Liver (tissue), 9 donors: ENCODE data around the gene RAB13. TPM values are rescaled to one million over a fixed set of nuclear protein-coding genes. Genes with fewer than 3 reads are reported as not detected.

Experiments
- DNase-seq: peaks from one replicate; pipeline ENCODE4 v3.0.0-alpha.2; 2017; ENCODE audit warnings: low spot score
- H3K27ac ChIP-seq, 2 donors: one replicate each; pipeline ENCODE4 v1.7.0; 2013; ENCODE audit warnings: inconsistent platforms in 2 of 2, low read length in 2 of 2, control low read depth in 1 of 2, low read depth in 1 of 2, mild to moderate bottlenecking in 1 of 2
- H3K27me3 ChIP-seq, 4 donors: one replicate each; pipeline versions ENCODE4 v1.6.1 to v1.7.0; 2013; ENCODE audit warnings: low read length in 3 of 4, inconsistent platforms in 1 of 4, mild to moderate bottlenecking in 1 of 4, moderate library complexity in 1 of 4; ENCODE audit not compliant: control insufficient read depth in 4 of 4, insufficient read depth in 4 of 4
- H3K36me3 ChIP-seq, 4 donors: one replicate each; pipeline versions ENCODE4 v1.6.1 to v1.7.0; 2013; ENCODE audit warnings: low read length in 3 of 4, mild to moderate bottlenecking in 3 of 4, low read depth in 1 of 4, moderate library complexity in 1 of 4; ENCODE audit not compliant: control insufficient read depth in 4 of 4, insufficient read depth in 3 of 4
- H3K4me1 ChIP-seq, 4 donors: one replicate each; pipeline versions ENCODE4 v1.6.1 to v1.7.0; 2013; ENCODE audit warnings: low read length in 3 of 4, mild to moderate bottlenecking in 3 of 4, moderate library complexity in 1 of 4; ENCODE audit not compliant: control insufficient read depth in 4 of 4, insufficient read depth in 4 of 4
- H3K4me3 ChIP-seq, 3 donors: one replicate each; pipeline versions ENCODE4 v1.6.1 to v1.7.0; 2013; ENCODE audit warnings: low read length in 3 of 3, control low read depth in 1 of 3, low read depth in 1 of 3, mild to moderate bottlenecking in 1 of 3
- H3K9ac ChIP-seq, 2 donors: one replicate each; pipeline ENCODE4 v1.7.0; 2013; ENCODE audit warnings: low read length in 2 of 2, mild to moderate bottlenecking in 2 of 2, moderate library complexity in 2 of 2, control low read depth in 1 of 2, low read depth in 1 of 2
- H3K9me3 ChIP-seq, 4 donors: one replicate each; pipeline versions ENCODE4 v1.6.1 to v1.7.0; 2013; ENCODE audit warnings: low read length in 3 of 4; ENCODE audit not compliant: control insufficient read depth in 4 of 4
- ATF3 ChIP-seq: IDR thresholded peaks from 2 replicates; pipeline ENCODE4 v1.6.1; 2016; ENCODE audit warnings: antibody characterized with exemption
- CTCF ChIP-seq: fragments of 150-350 bp; IDR thresholded peaks from 2 replicates; pipeline ENCODE4 v1.5.1; 2017; ENCODE audit warnings: improper control_type of control experiment, low read depth, low read length; ENCODE audit not compliant: missing input control
- EGR1 ChIP-seq, 2 donors: IDR thresholded peaks; 2 replicates each; pipeline ENCODE4 v1.6.1; 2016 to 2018; ENCODE audit warnings: antibody characterized with exemption in 2 of 2, low read depth in 2 of 2
- FOXA1 ChIP-seq: IDR thresholded peaks from 2 replicates; pipeline ENCODE4 v1.6.1; 2016; ENCODE audit warnings: antibody characterized with exemption
- FOXA2 ChIP-seq: IDR thresholded peaks from 2 replicates; pipeline ENCODE4 v1.6.1; 2016; ENCODE audit warnings: antibody characterized with exemption
- GABPA ChIP-seq, 2 donors: IDR thresholded peaks in 1 of 2; conservative IDR thresholded peaks in 1 of 2; 2 replicates each; pipeline ENCODE4 v1.6.1; 2016; ENCODE audit warnings: antibody characterized with exemption in 2 of 2, mild to moderate bottlenecking in 1 of 2, moderate library complexity in 1 of 2
- HNF4A ChIP-seq, 2 donors: conservative IDR thresholded peaks; 2 replicates each; pipeline ENCODE4 v1.6.1; 2016; ENCODE audit warnings: antibody characterized with exemption in 2 of 2, mild to moderate bottlenecking in 2 of 2
- HNF4G ChIP-seq: IDR thresholded peaks from 2 replicates; pipeline ENCODE4 v1.6.1; 2016; ENCODE audit warnings: antibody characterized with exemption
- JUND ChIP-seq, 2 donors: IDR thresholded peaks; 2 replicates each; pipeline ENCODE4 v1.6.1; 2016; ENCODE audit warnings: antibody characterized with exemption in 2 of 2
- MAX ChIP-seq: IDR thresholded peaks from 2 replicates; pipeline ENCODE4 v1.6.1; 2016; ENCODE audit warnings: antibody characterized with exemption
- NR2F2 ChIP-seq: IDR thresholded peaks from 2 replicates; pipeline ENCODE4 v1.6.1; 2016; ENCODE audit warnings: antibody characterized with exemption
- RAD21 ChIP-seq, 2 donors: IDR thresholded peaks; 2 replicates each; pipeline ENCODE4 v1.6.1; 2016; ENCODE audit warnings: antibody characterized with exemption in 2 of 2, mild to moderate bottlenecking in 2 of 2
- REST ChIP-seq: IDR thresholded peaks from 2 replicates; pipeline ENCODE4 v1.6.1; 2016; ENCODE audit warnings: antibody characterized with exemption, mild to moderate bottlenecking
- RXRA ChIP-seq, 2 donors: IDR thresholded peaks; 2 replicates each; pipeline ENCODE4 v1.6.1; 2017 to 2018; ENCODE audit warnings: antibody characterized with exemption in 2 of 2, mild to moderate bottlenecking in 1 of 2
- SP1 ChIP-seq: IDR thresholded peaks from 2 replicates; pipeline ENCODE4 v1.6.1; 2018; ENCODE audit warnings: antibody characterized with exemption, mild to moderate bottlenecking
- TAF1 ChIP-seq: conservative IDR thresholded peaks from 2 replicates; pipeline ENCODE4 v1.6.1; 2016; ENCODE audit warnings: antibody characterized with exemption, mild to moderate bottlenecking
- YY1 ChIP-seq: IDR thresholded peaks from 2 replicates; pipeline ENCODE4 v1.6.1; 2016; ENCODE audit warnings: antibody characterized with exemption, mild to moderate bottlenecking
- WGBS: extraction: QIAGEN DNeasy Blood & Tissue Kit; methylation state at CpG from one replicate; pipeline ENCODE4 v1.1.7; 2013; 5-methylcytosine and 5-hydroxymethylcytosine counted together
- polyA plus RNA-seq, 2 donors: library from polyadenylated mRNA; stranded (reverse) in 1 of 2; unstranded in 1 of 2; fragments of 200-250 nt in 1 of 2; fragments of >200 nt in 1 of 2; fragmentation: Nextera tagmentation in 1 of 2; extraction: Ambion mirVana in 1 of 2; gene quantifications; one replicate each; pipeline versions ENCODE4 v1.2.1 to v1.2.3, GENCODE V29; 2013 to 2015
- total RNA-seq, 2 donors: library from RNA; depleted of rRNA; stranded (reverse); fragments of >200 nt; gene quantifications; one replicate each; pipeline ENCODE4 v1.2.3, GENCODE V29; 2014
- donor health status: healthy.
- donor health status: healthy.
- donor health status: healthy.
- donor health status: healthy.
- donor health status: healthy.

Gene RAB13
- total and polyA plus RNA-seq, 4 donors = 18.0 to 72.9 (median 32.5) TPM

GRCh38 chr1:153934746-153935145, 51.4 kb downstream of the RAB13 start:
- Histone ChIP-seq H3K36me3 (peaks cover 11 to 82% (median 51%) of the 10 kb centered on the region in 4 donors), H3K4me1 (no peaks in the 10 kb centered on the region), H3K9ac (no peak overlapping the region), H3K9me3 (no peaks in the 10 kb centered on the region), H3K27me3 (no peaks in the 10 kb centered on the region), H3K27ac (no peak overlapping the region), H3K4me3 (no peak overlapping the region)
- 98% methylated on average over 9 of the region's 9 CpGs for WGBS
- TF ChIP-seq SP1 (no peak), EGR1 (IDR thresholded peaks at IDR 0.05; ENCODE audit: low read depth in 2 of 2) (no peak), NR2F2 (no peak), FOXA1 (no peak)
- DNase-seq = no peak

- Histone ChIP-seq H3K27ac (no peak overlapping the region), H3K4me3 (no peak overlapping the region), H3K9me3 (no peaks in the 10 kb centered on the region), H3K4me1 (no peaks in the 10 kb centered on the region), H3K27me3 (no peaks in the 10 kb centered on the region), H3K36me3 (peaks cover 11 to 79% (median 49%) of the 10 kb centered on the region in 4 donors), H3K9ac (no peak overlapping the region)
- TF ChIP-seq REST = no peak
- TF ChIP-seq HNF4G = no peak
- TF ChIP-seq FOXA1 = no peak
- no peak for TF ChIP-seq SP1
- TF ChIP-seq EGR1 (IDR thresholded peaks at IDR 0.05; ENCODE audit: low read depth in 2 of 2) = no peak
- no peak for TF ChIP-seq RAD21 (IDR thresholded peaks at IDR 0.05)
- TF ChIP-seq TAF1 = no peak
- TF ChIP-seq JUND (IDR thresholded peaks at IDR 0.05) = no peak
- no peak for TF ChIP-seq CTCF
- TF ChIP-seq YY1 = no peak
- TF ChIP-seq GABPA (IDR thresholded peaks at IDR 0.05 in 1 of 2, conservative IDR thresholded peaks at IDR 0.05 in 1 of 2) = no peak
- TF ChIP-seq ATF3 = no peak
- TF ChIP-seq RXRA (IDR thresholded peaks at IDR 0.05) = no peak
- no peak for TF ChIP-seq MAX
- TF ChIP-seq HNF4A (conservative IDR thresholded peaks at IDR 0.05) = no peak
- TF ChIP-seq FOXA2 = no peak
- WGBS = 97% methylated on average over 11 of the region's 11 CpGs
- no peak for DNase-seq
These were observed 52.2 kb downstream of the RAB13 start for GRCh38 chr1:153933955-153934354.
